H1 (cell line): ENCODE results near the gene BAZ2B. TPM values are rescaled to one million over a fixed set of nuclear protein-coding genes. Genes with fewer than 3 reads are reported as not detected.

Experiments used
- CTCF ChIA-PET: fragments of 300-600 bp; sonication (Branson Sonifier 250); formaldehyde crosslinking; loops from one replicate; lab custom pipeline; 2021; ENCODE audit not compliant: partially characterized antibody; lab: Charles Lee
- POLR2A ChIA-PET: fragments of 300-600 bp; sonication (Branson Sonifier 250); formaldehyde crosslinking; loops from one replicate; lab custom pipeline; 2021; ENCODE audit warnings: inconsistent platforms; ENCODE audit not compliant: partially characterized antibody; lab: Charles Lee
- DNase-seq, 2 experiments: peaks; one replicate each; pipeline versions ENCODE4 v3.0.0 to v3.0.0-alpha.2; 2010 to 2022; ENCODE audit warnings: low spot score in 2 of 2, low read depth in 1 of 2, mixed read lengths in 1 of 2
- FAIRE-seq: peaks from 2 replicates; lab custom pipeline; 2011; peaks lifted over from hg19 to GRCh38; lab: Jason Lieb, UNC
- H2AFZ ChIP-seq: 2 replicates; pipeline ENCODE4 v1.8.1; 2012; ENCODE audit warnings: low read length, inconsistent platforms
- H2AK5ac ChIP-seq: 2 replicates; pipeline ENCODE4 v1.6.1; 2013; ENCODE audit warnings: low read depth, low read length
- H2BK120ac ChIP-seq: replicated peaks from 2 replicates; pipeline ENCODE3; 2013; ENCODE audit warnings: low read depth, low read length, inconsistent platforms
- H2BK12ac ChIP-seq: 2 replicates; pipeline ENCODE4 v1.6.1; 2013; ENCODE audit warnings: low read depth, low read length
- H2BK15ac ChIP-seq: 2 replicates; pipeline ENCODE4 v1.6.1; 2013; ENCODE audit warnings: low read length
- H2BK20ac ChIP-seq: 2 replicates; pipeline ENCODE4 v1.6.1; 2013; ENCODE audit warnings: low read length
- H2BK5ac ChIP-seq: 2 replicates; pipeline ENCODE4 v1.6.1; 2013; ENCODE audit warnings: low read depth, low read length
- H3K14ac ChIP-seq: 2 replicates; pipeline ENCODE4 v1.6.1; 2013; ENCODE audit warnings: inconsistent platforms; ENCODE audit not compliant: insufficient read length
- H3K18ac ChIP-seq: 2 replicates; pipeline ENCODE4 v1.6.1; 2013; ENCODE audit warnings: low read length; ENCODE audit errors: extremely low read depth
- H3K23ac ChIP-seq: 2 replicates; pipeline ENCODE4 v1.6.1; 2013; ENCODE audit warnings: inconsistent platforms; ENCODE audit not compliant: insufficient read length
- H3K23me2 ChIP-seq: 2 replicates; pipeline ENCODE4 v1.6.1; 2013; ENCODE audit warnings: low read depth, low read length
- H3K27ac ChIP-seq: 2 replicates; pipeline ENCODE4 v1.6.1; 2011; ENCODE audit warnings: low read depth, low read length, inconsistent platforms
- H3K27me3 ChIP-seq, 4 experiments: replicated peaks in 1 of 4; 1 replicate in 1 of 4; 2 replicates in 3 of 4; pipeline versions ENCODE4 v1.6.1 to v1.8.1; 2011 to 2013; ENCODE audit warnings: low read length in 3 of 4, mild to moderate bottlenecking in 3 of 4, inconsistent platforms in 2 of 4, mixed read lengths in 2 of 4, moderate library complexity in 1 of 4; ENCODE audit not compliant: control insufficient read depth in 3 of 4, insufficient read depth in 3 of 4; ENCODE audit errors: extremely low read depth in 1 of 4
- H3K36me3 ChIP-seq, 4 experiments: 2 replicates each; pipeline versions ENCODE4 v1.6.1 to v1.8.1; 2011 to 2013; ENCODE audit warnings: mild to moderate bottlenecking in 4 of 4, low read length in 3 of 4, moderate library complexity in 2 of 4, control low read depth in 1 of 4, inconsistent platforms in 1 of 4; ENCODE audit not compliant: insufficient read depth in 4 of 4, control insufficient read depth in 2 of 4
- H3K4ac ChIP-seq: replicated peaks from 2 replicates; pipeline ENCODE3; 2013; ENCODE audit warnings: low read length, low read depth, mixed read lengths, inconsistent platforms; ENCODE audit not compliant: insufficient read length
- H3K4me1 ChIP-seq, 4 experiments: replicated peaks in 1 of 4; 1 replicate in 1 of 4; 2 replicates in 3 of 4; pipeline versions ENCODE4 v1.6.1 to v1.8.1; 2011 to 2013; ENCODE audit warnings: low read length in 3 of 4, inconsistent platforms in 2 of 4, mixed read lengths in 1 of 4; ENCODE audit not compliant: insufficient read depth in 4 of 4, control insufficient read depth in 3 of 4
- H3K4me2 ChIP-seq, 2 experiments: 2 replicates each; pipeline versions ENCODE4 v1.6.1 to v1.8.1; 2011 to 2013; ENCODE audit warnings: low read depth in 2 of 2, low read length in 2 of 2, control low read depth in 1 of 2, inconsistent platforms in 1 of 2, mild to moderate bottlenecking in 1 of 2; ENCODE audit not compliant: insufficient read depth in 1 of 2
- H3K4me3 ChIP-seq, 4 experiments: fragments of 200-600, 300-600 bp in 1 of 4; sonication (generic), shearing (Covaris generic), sonication (Bioruptor Twin) in 1 of 4; 2 replicates each; pipeline versions ENCODE4 v1.5.1 to v1.8.1; 2011 to 2016; ENCODE audit warnings: low read length in 4 of 4, low read depth in 3 of 4, control low read depth in 2 of 4, inconsistent platforms in 2 of 4, mild to moderate bottlenecking in 2 of 4, mixed read lengths in 1 of 4, moderate library complexity in 1 of 4; ENCODE audit not compliant: insufficient read depth in 2 of 4; ENCODE audit errors: extremely low read depth in 1 of 4
- H3K56ac ChIP-seq: replicated peaks from 2 replicates; pipeline ENCODE3; 2013; ENCODE audit warnings: low read depth, mild to moderate bottlenecking, mixed read lengths, low read length, inconsistent platforms; ENCODE audit not compliant: insufficient read length
- H3K79me1 ChIP-seq: 2 replicates; pipeline ENCODE4 v1.6.1; 2013; ENCODE audit warnings: low read depth, low read length, control low read depth
- H3K79me2 ChIP-seq, 2 experiments: 2 replicates each; pipeline versions ENCODE4 v1.6.1 to v1.8.1; 2012 to 2013; ENCODE audit warnings: low read length in 2 of 2, mild to moderate bottlenecking in 2 of 2, inconsistent platforms in 1 of 2; ENCODE audit not compliant: insufficient read depth in 2 of 2, control insufficient read depth in 1 of 2
- H3K9ac ChIP-seq, 4 experiments: replicated peaks in 1 of 4; 1 replicate in 1 of 4; 2 replicates in 3 of 4; pipeline versions ENCODE4 v1.6.1 to v1.8.1; 2011 to 2013; ENCODE audit warnings: low read depth in 3 of 4, low read length in 3 of 4, control low read depth in 2 of 4, mild to moderate bottlenecking in 2 of 4, moderate library complexity in 2 of 4, inconsistent platforms in 1 of 4; ENCODE audit errors: extremely low read depth in 1 of 4
- H3K9me3 ChIP-seq, 2 experiments: 2 replicates each; pipeline versions ENCODE4 v1.6.1 to v1.8.1; 2012 to 2013; ENCODE audit warnings: mild to moderate bottlenecking in 2 of 2, moderate library complexity in 2 of 2, control low read depth in 1 of 2, inconsistent platforms in 1 of 2, low read depth in 1 of 2, low read length in 1 of 2, mixed read lengths in 1 of 2; ENCODE audit not compliant: insufficient read depth in 2 of 2
- H4K20me1 ChIP-seq, 2 experiments: replicated peaks in 1 of 2; 2 replicates each; pipeline versions ENCODE3 to v1.8.1; 2011 to 2013; ENCODE audit warnings: inconsistent platforms in 2 of 2, low read length in 2 of 2, mild to moderate bottlenecking in 1 of 2; ENCODE audit not compliant: insufficient read depth in 2 of 2, control insufficient read depth in 1 of 2
- H4K5ac ChIP-seq: 2 replicates; pipeline ENCODE4 v1.6.1; 2013; ENCODE audit warnings: low read length, low read depth, mixed read lengths, inconsistent platforms; ENCODE audit not compliant: insufficient read length
- H4K8ac ChIP-seq: 2 replicates; pipeline ENCODE4 v1.8.0; 2013; ENCODE audit warnings: mild to moderate bottlenecking, moderate library complexity, low read length, inconsistent platforms; ENCODE audit not compliant: insufficient read depth; ENCODE audit errors: extremely low read depth
- H4K91ac ChIP-seq: replicated peaks from 2 replicates; pipeline ENCODE3; 2013; ENCODE audit warnings: low read length, mixed read lengths, inconsistent platforms; ENCODE audit not compliant: insufficient read length
- KDM4A ChIP-seq: IDR thresholded peaks from one replicate; pipeline ENCODE4 v1.7.1; 2012; ENCODE audit warnings: low read depth, mild to moderate bottlenecking, moderate library complexity, low read length, inconsistent platforms; ENCODE audit not compliant: severe bottlenecking
- MAFK ChIP-seq: IDR thresholded peaks from 2 replicates; pipeline ENCODE4 v1.6.1; 2012; ENCODE audit warnings: low read depth, mild to moderate bottlenecking, improper control_type of control experiment, low read length
- NANOG ChIP-seq: IDR thresholded peaks from 2 replicates; pipeline ENCODE4 v1.6.1; 2011; ENCODE audit warnings: low read length, low read depth, mild to moderate bottlenecking, inconsistent platforms; ENCODE audit not compliant: insufficient read depth, poor library complexity, severe bottlenecking
- PHF8 ChIP-seq: fragments of 200-600 bp; sonication (generic); conservative IDR thresholded peaks from 2 replicates; pipeline ENCODE4 v1.7.1; 2012; ENCODE audit warnings: low read depth, mild to moderate bottlenecking, inconsistent platforms, low read length, moderate library complexity
- POU5F1 ChIP-seq: IDR thresholded peaks from 2 replicates; pipeline ENCODE4 v1.6.1; 2011; ENCODE audit warnings: low read depth, mild to moderate bottlenecking, low read length, moderate library complexity
- RFX5 ChIP-seq: IDR thresholded peaks from 2 replicates; pipeline ENCODE4 v1.6.1; 2011; ENCODE audit warnings: low read depth, low read length, improper control_type of control experiment, borderline replicate concordance
- RNF2 ChIP-seq: fragments of 200-900, 300-1000 bp; sonication (generic); IDR thresholded peaks from 2 replicates; pipeline ENCODE4 v1.7.1; 2016; ENCODE audit warnings: borderline replicate concordance, low read depth, mild to moderate bottlenecking, antibody characterized with exemption, low read length; ENCODE audit not compliant: poor library complexity, severe bottlenecking; ENCODE audit errors: missing control alignments
- SIRT6 ChIP-seq: IDR thresholded peaks from one replicate; pipeline ENCODE4 v1.7.1; 2012; ENCODE audit warnings: low read length, inconsistent platforms
- TAF1 ChIP-seq: IDR thresholded peaks from 2 replicates; pipeline ENCODE4 v1.6.1; 2011; ENCODE audit warnings: mild to moderate bottlenecking, low read depth, low read length
- TCF12 ChIP-seq: IDR thresholded peaks from 2 replicates; pipeline ENCODE4 v1.6.1; 2011; ENCODE audit warnings: low read depth, mild to moderate bottlenecking, low read length
- TEAD4 ChIP-seq: IDR thresholded peaks from 2 replicates; pipeline ENCODE4 v1.6.1; 2012; ENCODE audit warnings: low read depth, low read length, inconsistent platforms, mixed read lengths
- YY1 ChIP-seq: IDR thresholded peaks from 2 replicates; pipeline ENCODE4 v1.6.1; 2011; ENCODE audit warnings: low read depth, mild to moderate bottlenecking, low read length
- polyA plus RNA-seq, 7 experiments: library from polyadenylated mRNA; depleted of rRNA in 3 of 7; stranded (reverse) in 5 of 7; unstranded in 2 of 7; fragments of >200 nt in 5 of 7; fragments of 200-250 nt in 2 of 7; gene quantifications; 1 replicate in 5 of 7; 2 replicates in 1 of 7; 4 replicates in 1 of 7; pipeline versions ENCODE4 v1.2.1 to v1.2.3, GENCODE V29; 2011 to 2013; ENCODE audit warnings: missing spikeins in 2 of 7, mixed read lengths in 2 of 7
- total RNA-seq: library from RNA; stranded (reverse); fragmentation: NEBNext Ultra II Directional; extraction: Animal tissue kit (Norgen Biotek cat#: 25700); gene quantifications from 2 replicates; pipeline ENCODE4 v1.2.1, GENCODE V29; 2021
- TF ChIP-seq, protein P1 (sequence below): IDR thresholded peaks from 2 replicates; pipeline ENCODE4 v1.6.1; 2012; ENCODE audit warnings: low read length, inconsistent platforms

Gene BAZ2B
- total and polyA plus RNA-seq, 2 of the 8 experiments (the other 6 are each of a cell fraction or from before 2014, with no cell fraction given): 15.2 to 46.3 TPM

DNA sequence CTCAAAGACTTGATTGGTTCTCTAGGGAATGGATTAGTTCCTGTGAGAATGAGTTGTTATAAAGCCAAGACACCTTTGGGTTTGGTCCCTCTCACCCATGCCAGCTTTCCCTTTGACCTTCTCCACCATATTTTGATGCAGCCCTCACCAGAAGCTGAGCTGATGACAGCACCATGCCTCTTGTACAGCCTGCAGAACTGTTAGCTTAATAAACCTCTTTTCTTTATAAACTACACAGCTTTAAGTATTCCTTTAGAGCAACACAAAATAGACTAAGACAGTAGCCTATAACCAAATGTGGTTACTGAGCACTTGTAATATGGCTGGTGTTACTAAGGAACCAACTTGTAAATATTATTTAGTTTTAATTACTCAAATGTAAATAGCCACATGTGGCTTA lies 55.1 kb downstream of the BAZ2B start:
- DNase-seq (no peak), FAIRE-seq (no peak)
- Histone ChIP-seq H3K36me3 (no peaks in the 10 kb centered on the region), H3K9me3 (peaks cover 0 to 3% of the 10 kb centered on the region in 2 experiments; a peak in 1 of 4 replicates), H3K23ac (no peak overlapping the region), H3K4me2 (no peak overlapping the region), H3K56ac (no peak overlapping the region), H3K23me2 (no peaks in the 10 kb centered on the region), H4K91ac (no peak overlapping the region), H3K79me1 (no peaks in the 10 kb centered on the region), H3K79me2 (peaks cover 0 to 74% of the 10 kb centered on the region in 2 experiments; a peak in 3 of 4 replicates), H3K4me1 (peaks cover 0 to 5% (median 1%) of the 10 kb centered on the region in 4 experiments; a peak in 2 of 7 replicates), H2AFZ (no peak overlapping the region), H2BK5ac (no peak overlapping the region), H3K4ac (no peak overlapping the region), H2BK12ac (no peak overlapping the region), H4K20me1 (no peaks in the 10 kb centered on the region), H4K8ac (no peak overlapping the region), H3K14ac (no peak overlapping the region), H2BK15ac (no peak overlapping the region), H3K4me3 (no peak overlapping the region), H3K27ac (no peak overlapping the region), H3K18ac (no peak overlapping the region), H3K9ac (no peak overlapping the region), H2BK20ac (no peak overlapping the region), H2BK120ac (no peak overlapping the region), H2AK5ac (no peak overlapping the region), H3K27me3 (peaks cover 0 to 1% (median 0%) of the 10 kb centered on the region in 4 experiments; a peak in 1 of 7 replicates), H4K5ac (no peak overlapping the region)
- CTCF ChIA-PET: no interaction called here
- POLR2A ChIA-PET: no interaction called here
- TF ChIP-seq TCF12: no peak
- no peak for TF ChIP-seq PHF8
- TF ChIP-seq TAF1: no peak
- TF ChIP-seq, protein P1, sequence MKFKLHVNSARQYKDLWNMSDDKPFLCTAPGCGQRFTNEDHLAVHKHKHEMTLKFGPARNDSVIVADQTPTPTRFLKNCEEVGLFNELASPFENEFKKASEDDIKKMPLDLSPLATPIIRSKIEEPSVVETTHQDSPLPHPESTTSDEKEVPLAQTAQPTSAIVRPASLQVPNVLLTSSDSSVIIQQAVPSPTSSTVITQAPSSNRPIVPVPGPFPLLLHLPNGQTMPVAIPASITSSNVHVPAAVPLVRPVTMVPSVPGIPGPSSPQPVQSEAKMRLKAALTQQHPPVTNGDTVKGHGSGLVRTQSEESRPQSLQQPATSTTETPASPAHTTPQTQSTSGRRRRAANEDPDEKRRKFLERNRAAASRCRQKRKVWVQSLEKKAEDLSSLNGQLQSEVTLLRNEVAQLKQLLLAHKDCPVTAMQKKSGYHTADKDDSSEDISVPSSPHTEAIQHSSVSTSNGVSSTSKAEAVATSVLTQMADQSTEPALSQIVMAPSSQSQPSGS: no peak
- no peak for TF ChIP-seq KDM4A
- no peak for TF ChIP-seq YY1
- no peak for TF ChIP-seq SIRT6
- no peak for TF ChIP-seq RNF2
- TF ChIP-seq NANOG: no peak
- no peak for TF ChIP-seq RFX5
- no peak for TF ChIP-seq MAFK
- no peak for TF ChIP-seq POU5F1
- no peak for TF ChIP-seq TEAD4
